Measurements from ENCODE around the gene SCAF8.

Gene SCAF8

GRCh38 chr6:154847318-154847717 is 114.1 kb downstream of the SCAF8 start:
- no peak overlapping the region for H3K4me3 ChIP-seq (replicated peaks; ENCODE audit: low read depth, low read length)
- no peak for DNase-seq (ENCODE audit: extremely low read depth, low read depth)
- TF ChIP-seq CTCF (IDR thresholded peaks at IDR 0.05; ENCODE audit: low read depth, low read length, missing control alignments): no peak

GRCh38 chr6:154848580-154848979 is 115.4 kb downstream of the SCAF8 start:
- no peak for TF ChIP-seq CTCF (IDR thresholded peaks at IDR 0.05; ENCODE audit: low read depth, low read length, missing control alignments)
- no peak for DNase-seq (ENCODE audit: extremely low read depth, low read depth)
- no peak overlapping the region for H3K4me3 ChIP-seq (replicated peaks; ENCODE audit: low read depth, low read length)

- no peak for TF ChIP-seq CTCF (IDR thresholded peaks at IDR 0.05; ENCODE audit: low read depth, low read length, missing control alignments)
- no peak for DNase-seq (ENCODE audit: extremely low read depth, low read depth)
- no peak overlapping the region for H3K4me3 ChIP-seq (replicated peaks; ENCODE audit: low read depth, low read length)
Measured at GRCh38 chr6:154849475-154849874, 116.3 kb downstream of the SCAF8 start.

- TF ChIP-seq CTCF (IDR thresholded peaks at IDR 0.05; ENCODE audit: low read depth, low read length, missing control alignments): no peak
- H3K4me3 ChIP-seq (replicated peaks; ENCODE audit: low read depth, low read length): no peak overlapping the region
- no peak for DNase-seq (ENCODE audit: extremely low read depth, low read depth)
Measured at GRCh38 chr6:154852687-154853086, 119.5 kb downstream of the SCAF8 start.

- no peak for TF ChIP-seq CTCF (IDR thresholded peaks at IDR 0.05; ENCODE audit: low read depth, low read length, missing control alignments)
- no peak overlapping the region for H3K4me3 ChIP-seq (replicated peaks; ENCODE audit: low read depth, low read length)
- no peak for DNase-seq (ENCODE audit: extremely low read depth, low read depth)
Measured at GRCh38 chr6:154857529-154857928, 124.3 kb downstream of the SCAF8 start.

GRCh38 chr6:154861825-154862224 is 128.6 kb downstream of the SCAF8 start:
- TF ChIP-seq CTCF (IDR thresholded peaks at IDR 0.05; ENCODE audit: low read depth, low read length, missing control alignments): no peak
- H3K4me3 ChIP-seq (replicated peaks; ENCODE audit: low read depth, low read length): no peak overlapping the region
- DNase-seq (ENCODE audit: extremely low read depth, low read depth): no peak

- TF ChIP-seq CTCF (IDR thresholded peaks at IDR 0.05; ENCODE audit: low read depth, low read length, missing control alignments): no peak
- H3K4me3 ChIP-seq (replicated peaks; ENCODE audit: low read depth, low read length): no peak overlapping the region
- no peak for DNase-seq (ENCODE audit: extremely low read depth, low read depth)
Measured at GRCh38 chr6:154862536-154862935, 129.3 kb downstream of the SCAF8 start.
